ENCODE measurements around the gene SPPL2C. TPM values are rescaled to one million over a fixed set of nuclear protein-coding genes. Genes with fewer than 3 reads are reported as not detected.

The SPPL2C gene
- total RNA-seq, 1 experiment from 2014 or later, result not detected

GRCh38 chr17:45851022-45851421, 6.3 kb downstream of the SPPL2C start:
- peaks cover 6% of the 10 kb centered on the region for H3K9me3 Mint-ChIP-seq
- ChIA-PET CTCF (interaction anchor here (0.8 to 2.8 kb wide), 12 partner anchors 10 to 211 kb away, joined by 3 to 23 read pairs (median 8); partner anchors contain the start of gene CRHR1), POLR2A (interaction anchor here (0.6 kb wide), 1 partner anchor 197 kb away, joined by 3 read pairs; no protein-coding TSS in a partner anchor)
- DNase-seq (ENCODE audit: low spot score), result no peak
- no peaks in the 10 kb centered on the region for H3K4me1 Mint-ChIP-seq
- no peaks in the 10 kb centered on the region for H3K36me3 Mint-ChIP-seq
- H3K27me3 Mint-ChIP-seq (ENCODE audit: low read depth), result peaks cover 5% of the 10 kb centered on the region
- ATAC-seq, result no peak
- TF ChIP-seq SMAD4 (CRISPR knock-in tag; IDR thresholded peaks at IDR 0.05), result no peak
- no peak for TF ChIP-seq PREB (CRISPR knock-in tag; IDR thresholded peaks at IDR 0.05; ENCODE audit: borderline replicate concordance)
- TF ChIP-seq ZNF263 (CRISPR knock-in tag; IDR thresholded peaks at IDR 0.05; ENCODE audit: low read depth), result no peak
- no peak for TF ChIP-seq MXD4 (CRISPR knock-in tag; IDR thresholded peaks at IDR 0.05; ENCODE audit: borderline replicate concordance)
- no peak for TF ChIP-seq ZNF138 (CRISPR knock-in tag; conservative IDR thresholded peaks at IDR 0.05)
- TF ChIP-seq CDX4 (CRISPR knock-in tag; IDR thresholded peaks at IDR 0.05; ENCODE audit: borderline replicate concordance), result no peak
- no peak overlapping the region for H3K4me3 Mint-ChIP-seq
- no peak overlapping the region for H3K27ac Mint-ChIP-seq

DNA sequence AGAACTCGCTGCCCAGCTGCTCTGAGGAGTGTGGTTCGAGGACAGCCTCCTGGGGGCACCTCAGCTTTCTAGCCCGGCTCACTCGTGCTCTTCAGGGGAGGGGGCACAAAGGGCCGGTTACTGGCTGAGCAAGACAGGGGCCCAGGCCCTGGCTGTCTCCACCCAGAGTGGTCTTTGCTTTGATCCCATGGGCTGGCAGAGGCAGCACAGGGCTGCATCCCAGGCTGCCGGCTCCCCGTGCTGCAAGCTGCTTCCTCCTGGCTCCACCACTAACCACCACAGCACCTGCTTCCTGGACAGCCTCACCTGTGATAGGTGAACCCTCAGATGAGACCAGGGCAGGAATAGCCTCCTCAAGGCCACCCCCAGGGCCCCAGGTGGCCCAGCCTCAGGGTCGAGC, 6.8 kb downstream of the SPPL2C start:
- Mint-ChIP-seq H3K4me3 (no peak overlapping the region), H3K27me3 (ENCODE audit: low read depth) (peaks cover 5% of the 10 kb centered on the region), H3K27ac (no peak overlapping the region), H3K36me3 (no peaks in the 10 kb centered on the region), H3K9me3 (peaks cover 6% of the 10 kb centered on the region), H3K4me1 (no peaks in the 10 kb centered on the region)
- ChIA-PET CTCF (interaction anchor here (0.6 to 2.8 kb wide), 23 partner anchors 9 to 716 kb away, joined by 3 to 23 read pairs (median 6); partner anchors contain the start of genes ACBD4 and CRHR1), POLR2A (no interaction called here)
- ATAC-seq (no peak), DNase-seq (ENCODE audit: low spot score) (no peak)
- TF ChIP-seq SP1 (CRISPR knock-in tag; conservative IDR thresholded peaks at IDR 0.05), result no peak
- TF ChIP-seq ZNF671 (CRISPR knock-in tag; IDR thresholded peaks at IDR 0.05), result no peak
- no peak for TF ChIP-seq KAT7 (CRISPR knock-in tag; IDR thresholded peaks at IDR 0.05; ENCODE audit: borderline replicate concordance)
- no peak for TF ChIP-seq JAZF1 (CRISPR knock-in tag; IDR thresholded peaks at IDR 0.05)
- no peak for TF ChIP-seq SMAD4 (CRISPR knock-in tag; IDR thresholded peaks at IDR 0.05)
- TF ChIP-seq CBFB (CRISPR knock-in tag; IDR thresholded peaks at IDR 0.05; ENCODE audit: low read depth), result no peak
- TF ChIP-seq ZBTB43 (CRISPR knock-in tag; IDR thresholded peaks at IDR 0.05), result no peak
- TF ChIP-seq GABPB1 (CRISPR knock-in tag; IDR thresholded peaks at IDR 0.05), result no peak
- TF ChIP-seq ZBTB21 (CRISPR knock-in tag; IDR thresholded peaks at IDR 0.05; ENCODE audit: borderline replicate concordance), result no peak
- TF ChIP-seq CREM (CRISPR knock-in tag; IDR thresholded peaks at IDR 0.05), result no peak
- no peak for TF ChIP-seq PRRX2 (CRISPR knock-in tag; IDR thresholded peaks at IDR 0.05)
- no peak for TF ChIP-seq ZNF281 (CRISPR knock-in tag; IDR thresholded peaks at IDR 0.05)
- TF ChIP-seq FOXJ3 (CRISPR knock-in tag; IDR thresholded peaks at IDR 0.05; ENCODE audit: borderline replicate concordance), result no peak
- TF ChIP-seq NFYB (CRISPR knock-in tag; conservative IDR thresholded peaks at IDR 0.05; ENCODE audit: low read depth), result no peak
